Chondrocyte (in vitro differentiated cells): ENCODE measurements around the gene PCNT. TPM values are rescaled to one million over a fixed set of nuclear protein-coding genes. Genes with fewer than 3 reads are reported as not detected.

Experiments used
- DNase-seq: peaks from one replicate; pipeline ENCODE4 v3.0.0; 2021; ENCODE audit warnings: mixed read lengths, low spot score
- H3K27ac Mint-ChIP-seq: one replicate; pipeline ENCODE4 v1.8.0; 2021; ENCODE audit warnings: mild to moderate bottlenecking, moderate library complexity, mixed read lengths; ENCODE audit not compliant: unreplicated experiment
- H3K27me3 Mint-ChIP-seq: 2 replicates; pipeline ENCODE4 v1.8.0; 2021; ENCODE audit warnings: low read depth, mixed read lengths
- H3K36me3 Mint-ChIP-seq: 2 replicates; pipeline ENCODE4 v1.8.0; 2021; ENCODE audit warnings: low read depth, mixed read lengths
- H3K4me1 Mint-ChIP-seq: 2 replicates; pipeline ENCODE4 v1.8.0; 2021; ENCODE audit warnings: low read depth, mild to moderate bottlenecking, mixed read lengths
- H3K4me3 Mint-ChIP-seq: one replicate; pipeline ENCODE4 v1.8.0; 2021; ENCODE audit warnings: mild to moderate bottlenecking, moderate library complexity, mixed read lengths; ENCODE audit not compliant: unreplicated experiment
- H3K9me3 Mint-ChIP-seq: 2 replicates; pipeline ENCODE4 v1.8.0; 2021; ENCODE audit warnings: low read depth, mixed read lengths
- total RNA-seq: library from RNA; stranded (reverse); gene quantifications from 3 replicates; pipeline ENCODE4 v1.2.1, GENCODE V29; 2021
- TF ChIP-seq, protein P1 (sequence below): fragments of 200-600 bp; sonication (generic); IDR thresholded peaks from 2 replicates; pipeline ENCODE4 v1.5.0; 2021; ENCODE audit warnings: antibody characterized with exemption, mild to moderate bottlenecking, moderate library complexity

PCNT gene
- total RNA-seq, 1 donor from 2014 or later, result 29.9 TPM

DNA sequence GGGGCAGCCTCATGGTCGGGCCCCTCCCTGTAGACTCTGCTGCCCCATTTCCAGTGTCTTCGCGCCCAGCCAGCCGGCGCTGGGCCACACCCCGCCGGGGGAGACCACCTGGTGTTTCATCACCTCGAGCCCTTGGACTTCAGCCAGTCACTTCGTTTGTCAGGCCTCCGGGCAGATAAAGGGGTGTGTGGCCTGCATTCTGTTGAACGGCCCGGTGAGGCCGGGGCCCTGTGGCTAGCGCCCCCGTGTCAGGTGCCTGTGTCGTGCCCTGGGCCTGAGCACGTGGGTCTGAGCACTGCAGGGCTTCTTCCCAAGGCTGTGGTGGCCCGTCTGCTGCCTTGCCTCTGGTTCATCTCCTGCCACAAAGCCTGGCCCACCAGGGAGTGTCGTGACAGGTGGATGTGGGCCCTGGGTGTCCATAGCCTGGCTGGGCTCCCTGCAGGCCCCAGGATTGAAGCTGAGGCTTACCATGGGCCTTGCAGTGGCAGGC is 69.5 kb downstream of the PCNT start:
- Mint-ChIP-seq H3K9me3 (no peaks in the 10 kb centered on the region), H3K36me3 (peaks cover 22% of the 10 kb centered on the region), H3K4me3 (no peak overlapping the region), H3K27ac (no peak overlapping the region), H3K4me1 (no peaks in the 10 kb centered on the region), H3K27me3 (no peaks in the 10 kb centered on the region)
- peak; percentile 88 for DNase-seq
- TF ChIP-seq, protein P1, sequence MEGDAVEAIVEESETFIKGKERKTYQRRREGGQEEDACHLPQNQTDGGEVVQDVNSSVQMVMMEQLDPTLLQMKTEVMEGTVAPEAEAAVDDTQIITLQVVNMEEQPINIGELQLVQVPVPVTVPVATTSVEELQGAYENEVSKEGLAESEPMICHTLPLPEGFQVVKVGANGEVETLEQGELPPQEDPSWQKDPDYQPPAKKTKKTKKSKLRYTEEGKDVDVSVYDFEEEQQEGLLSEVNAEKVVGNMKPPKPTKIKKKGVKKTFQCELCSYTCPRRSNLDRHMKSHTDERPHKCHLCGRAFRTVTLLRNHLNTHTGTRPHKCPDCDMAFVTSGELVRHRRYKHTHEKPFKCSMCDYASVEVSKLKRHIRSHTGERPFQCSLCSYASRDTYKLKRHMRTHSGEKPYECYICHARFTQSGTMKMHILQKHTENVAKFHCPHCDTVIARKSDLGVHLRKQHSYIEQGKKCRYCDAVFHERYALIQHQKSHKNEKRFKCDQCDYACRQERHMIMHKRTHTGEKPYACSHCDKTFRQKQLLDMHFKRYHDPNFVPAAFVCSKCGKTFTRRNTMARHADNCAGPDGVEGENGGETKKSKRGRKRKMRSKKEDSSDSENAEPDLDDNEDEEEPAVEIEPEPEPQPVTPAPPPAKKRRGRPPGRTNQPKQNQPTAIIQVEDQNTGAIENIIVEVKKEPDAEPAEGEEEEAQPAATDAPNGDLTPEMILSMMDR, result no peak

DNA sequence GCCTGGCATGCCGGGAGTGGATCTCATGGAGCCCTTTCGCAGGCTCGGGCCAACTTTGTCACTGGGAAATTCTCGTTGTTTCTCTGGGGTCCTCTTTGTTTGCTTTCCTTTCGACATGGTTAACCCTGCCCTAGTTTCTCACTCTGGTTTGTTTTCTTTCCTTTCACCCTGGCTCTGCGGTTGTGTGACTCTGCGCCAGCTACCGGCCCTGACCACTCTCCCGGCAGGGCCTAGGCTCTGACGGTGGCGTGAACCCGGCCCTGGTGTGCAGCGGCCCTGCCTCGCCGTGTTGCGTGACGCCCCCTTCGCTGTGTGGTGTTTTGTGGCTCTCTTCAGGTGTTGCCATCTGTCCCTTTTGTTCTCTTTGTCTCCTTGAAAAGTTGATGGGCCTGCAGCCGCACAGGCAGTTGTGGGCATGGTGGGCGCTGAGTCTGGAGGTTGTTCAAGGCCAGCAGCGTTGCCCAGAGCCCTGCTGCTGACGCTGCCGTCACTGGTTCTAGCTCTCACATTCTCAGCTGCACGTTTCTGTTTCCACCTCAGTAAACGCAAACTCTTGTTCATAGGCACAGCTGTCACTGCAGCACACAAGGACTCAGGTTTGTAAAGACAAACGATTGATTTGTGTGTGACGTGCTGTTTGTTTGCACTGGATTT is 70.1 kb downstream of the PCNT start:
- no peaks in the 10 kb centered on the region for H3K4me1 Mint-ChIP-seq
- H3K27me3 Mint-ChIP-seq, result no peaks in the 10 kb centered on the region
- peaks cover 23% of the 10 kb centered on the region for H3K36me3 Mint-ChIP-seq
- H3K9me3 Mint-ChIP-seq, result no peaks in the 10 kb centered on the region
- peak; percentile 58 for DNase-seq
- TF ChIP-seq, protein P1, result no peak
- no peak overlapping the region for H3K27ac Mint-ChIP-seq
- no peak overlapping the region for H3K4me3 Mint-ChIP-seq

- Mint-ChIP-seq H3K36me3 (peaks cover 25% of the 10 kb centered on the region), H3K9me3 (no peaks in the 10 kb centered on the region), H3K27ac (no peak overlapping the region), H3K27me3 (no peaks in the 10 kb centered on the region), H3K4me1 (no peaks in the 10 kb centered on the region), H3K4me3 (no peak overlapping the region)
- TF ChIP-seq, protein P1, result no peak
- DNase-seq, result peak; percentile 77
Measured at GRCh38 chr21:46394595-46395104, 70.7 kb downstream of the PCNT start.

DNA sequence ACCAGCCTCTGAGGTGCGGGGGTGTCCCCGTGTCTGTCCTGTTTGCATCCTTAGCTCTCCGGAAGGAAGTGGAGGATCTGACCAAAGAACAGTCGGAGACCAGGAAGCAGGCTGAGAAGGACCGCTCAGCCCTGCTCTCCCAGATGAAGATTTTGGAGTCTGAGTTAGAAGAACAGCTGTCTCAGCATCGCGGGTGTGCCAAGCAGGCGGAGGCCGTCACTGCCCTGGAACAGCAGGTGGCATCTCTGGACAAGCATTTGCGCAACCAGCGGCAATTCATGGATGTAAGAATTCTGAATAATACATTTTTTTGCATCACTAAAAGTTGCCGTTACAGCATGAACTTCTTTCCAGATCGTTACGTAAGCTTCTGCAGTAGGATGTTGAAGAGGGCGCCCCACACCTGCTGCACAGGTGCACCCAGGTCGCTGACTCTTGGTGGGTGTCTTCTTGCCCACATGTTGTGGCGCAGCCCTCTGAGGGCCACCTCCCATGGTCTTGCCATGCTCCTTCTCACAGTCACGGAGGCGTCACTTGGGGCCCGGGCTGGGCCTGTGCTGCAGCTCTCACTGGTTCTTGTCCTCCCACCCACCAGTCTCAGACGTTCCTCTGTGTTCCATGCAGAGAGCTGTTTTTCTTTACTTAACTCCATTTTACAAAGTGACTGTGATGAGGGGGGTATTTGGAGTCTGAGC is 73.4 kb downstream of the PCNT start:
- DNase-seq, result peak; percentile 55
- no peaks in the 10 kb centered on the region for H3K9me3 Mint-ChIP-seq
- no peak overlapping the region for H3K27ac Mint-ChIP-seq
- no peak overlapping the region for H3K4me3 Mint-ChIP-seq
- H3K4me1 Mint-ChIP-seq, result no peaks in the 10 kb centered on the region
- TF ChIP-seq, protein P1, result no peak
- H3K36me3 Mint-ChIP-seq, result peaks cover 28% of the 10 kb centered on the region
- H3K27me3 Mint-ChIP-seq, result no peaks in the 10 kb centered on the region

GRCh38 chr21:46397993-46398392 is 74.0 kb downstream of the PCNT start:
- TF ChIP-seq, protein P1, result no peak
- Mint-ChIP-seq H3K4me1 (no peaks in the 10 kb centered on the region), H3K36me3 (peaks cover 29% of the 10 kb centered on the region), H3K9me3 (no peaks in the 10 kb centered on the region), H3K4me3 (no peak overlapping the region), H3K27me3 (no peaks in the 10 kb centered on the region), H3K27ac (no peak overlapping the region)
- DNase-seq, result peak; percentile 56
